Transverse colon (tissue), 4 donors: ENCODE measurements around the gene HDDC2.

Experiments
- CTCF ChIP-seq, 5 experiments: fragments of 200-600 bp in 3 of 5; fragments of 450-650 bp in 2 of 5; sonication (generic) in 3 of 5; IDR thresholded peaks; 1 replicate in 2 of 5; 2 replicates in 3 of 5; pipeline ENCODE4 v1.5.1; 2016 to 2017; ENCODE audit warnings: antibody characterized with exemption in 5 of 5, inconsistent platforms in 3 of 5, mild to moderate bottlenecking in 2 of 5, moderate library complexity in 1 of 5
- POLR2A ChIP-seq: fragments of 450-650 bp; IDR thresholded peaks from one replicate; pipeline ENCODE4 v1.6.1; 2016; ENCODE audit warnings: antibody characterized with exemption, mild to moderate bottlenecking, moderate library complexity
- POLR2AphosphoS5 ChIP-seq, 3 donors: sonication (generic); formaldehyde crosslinking; IDR thresholded peaks; one replicate each; pipeline ENCODE4 v1.6.1; 2016; ENCODE audit warnings: antibody characterized with exemption in 3 of 3

- no peak for TF ChIP-seq CTCF (IDR thresholded peaks at IDR 0.05)
- no peak for TF ChIP-seq POLR2A
- TF ChIP-seq POLR2AphosphoS5 (IDR thresholded peaks at IDR 0.05): no peak
Measured at GRCh38 chr6:125231574-125232343, 70.0 kb downstream of the HDDC2 start.
